Upper lobe of left lung (tissue), 6 donors: Measurements from ENCODE around the gene ST6GALNAC2. TPM values are rescaled to one million over a fixed set of nuclear protein-coding genes. Genes with fewer than 3 reads are reported as not detected.

ENCODE experiments used
- ATAC-seq, 2 donors: fragments of 200-7000 bp; cut with Tn5 transposase; one replicate each; pipeline ENCODE4 v1.9.1; 2022; ENCODE audit warnings: mild to moderate bottlenecking in 2 of 2, moderate library complexity in 2 of 2; ENCODE audit not compliant: low FRiP score in 2 of 2
- DNase-seq, 2 donors: peaks; one replicate each; pipeline ENCODE4 v3.0.0-alpha.2; 2019 to 2020
- H3K27ac ChIP-seq, 4 donors: fragments of 200-600 bp; sonication (generic); one replicate each; pipeline ENCODE4 v1.5.1; 2016 to 2019
- H3K27me3 ChIP-seq, 4 donors: fragments of 200-600 bp; sonication (generic); one replicate each; pipeline ENCODE4 v1.5.1; 2017 to 2019
- H3K36me3 ChIP-seq, 4 donors: fragments of 200-600 bp; sonication (generic); one replicate each; pipeline ENCODE4 v1.5.1; 2016 to 2019
- H3K4me1 ChIP-seq, 4 donors: fragments of 200-600 bp; sonication (generic); one replicate each; pipeline ENCODE4 v1.5.1; 2018 to 2019
- H3K4me3 ChIP-seq, 4 donors: fragments of 200-600 bp; sonication (generic); one replicate each; pipeline ENCODE4 v1.5.1; 2017 to 2019; ENCODE audit warnings: mild to moderate bottlenecking in 2 of 4, moderate library complexity in 1 of 4
- H3K9me3 ChIP-seq, 4 donors: fragments of 200-600 bp; sonication (generic); one replicate each; pipeline ENCODE4 v1.5.1; 2018 to 2019
- EP300 ChIP-seq, 4 donors: sonication (generic); formaldehyde crosslinking; IDR thresholded peaks; one replicate each; pipeline ENCODE4 v1.5.1; 2017; ENCODE audit warnings: antibody characterized with exemption in 4 of 4, control low read depth in 2 of 4
- POLR2A ChIP-seq, 4 donors: fragments of 450-650 bp; IDR thresholded peaks; one replicate each; pipeline ENCODE4 v1.5.1; 2016 to 2017; ENCODE audit warnings: antibody characterized with exemption in 4 of 4, mild to moderate bottlenecking in 2 of 4
- POLR2AphosphoS5 ChIP-seq, 2 donors: sonication (generic); formaldehyde crosslinking; IDR thresholded peaks; one replicate each; pipeline ENCODE4 v1.5.1; 2017; ENCODE audit warnings: antibody characterized with exemption in 2 of 2
- WGBS, 2 donors: methylation state at CpG; one replicate each; pipeline ENCODE4 v1.1.5; 2017 to 2018; 5-methylcytosine and 5-hydroxymethylcytosine counted together
- total RNA-seq, 6 donors: library from RNA; depleted of rRNA in 4 of 6; stranded (reverse); fragments of >200 nt in 4 of 6; gene quantifications; one replicate each; pipeline versions ENCODE4 v1.1.0 to v1.2.1, GENCODE V29; 2016 to 2021
- TF ChIP-seq, protein P1 (sequence below), 6 experiments: fragments of 450-650 bp in 4 of 6; fragments of 200-600 bp in 2 of 6; sonication (generic) in 2 of 6; IDR thresholded peaks; one replicate each; pipeline ENCODE4 v1.5.1; 2016 to 2019; ENCODE audit warnings: antibody characterized with exemption in 6 of 6
- donor health status: DM: no; HTN: no; CAD: no; lungs with moderate emphysema.
- donor health status: DM: no; HTN: yes; CAD: no; lungs with severe emphysema.

Gene ST6GALNAC2
- total RNA-seq, 6 donors from 2014 or later = 24.4 to 63.5 (median 39.8) TPM

DNA sequence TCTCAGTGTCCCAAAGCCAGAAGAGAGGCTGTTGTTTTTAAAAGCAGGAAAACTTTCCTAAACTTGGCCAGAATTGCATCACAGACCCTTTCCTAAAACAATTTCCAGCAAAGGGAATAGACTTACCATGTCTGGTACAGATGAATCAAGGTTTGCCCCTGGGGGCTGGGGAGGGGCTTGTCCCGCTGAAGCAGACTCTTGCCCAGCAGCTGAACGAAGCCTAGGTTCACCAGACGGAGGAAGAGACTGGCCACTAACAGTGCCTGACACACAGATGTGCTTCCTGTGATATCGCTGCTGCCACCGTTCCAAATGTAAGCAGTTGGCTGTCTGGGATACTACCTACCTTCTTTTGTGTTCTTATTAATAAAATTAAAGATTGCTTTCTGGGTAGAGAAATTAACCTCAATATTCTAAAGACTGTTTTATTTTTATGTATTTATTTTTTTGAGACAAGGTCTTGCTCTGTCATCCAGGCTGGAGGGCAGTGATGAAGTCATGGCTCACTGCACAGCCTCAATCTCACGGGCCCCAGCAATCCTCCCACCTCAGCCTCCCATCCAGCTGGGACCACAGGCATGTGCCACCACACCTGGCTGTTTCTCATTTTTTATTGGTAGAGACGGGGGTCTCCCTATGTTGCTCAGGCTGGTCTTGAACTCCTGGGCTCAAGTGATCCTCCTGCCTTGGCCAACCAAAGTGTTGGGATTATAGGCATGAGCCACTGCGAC lies 32.3 kb downstream of the ST6GALNAC2 start:
- DNase-seq (no peak), ATAC-seq (no peak)
- Histone ChIP-seq H3K36me3 (no peaks in the 10 kb centered on the region), H3K27ac (no peak overlapping the region), H3K27me3 (no peaks in the 10 kb centered on the region), H3K4me1 (peaks cover 15 to 37% (median 31%) of the 10 kb centered on the region in 4 donors), H3K9me3 (no peaks in the 10 kb centered on the region), H3K4me3 (no peak overlapping the region)
- TF ChIP-seq POLR2A (IDR thresholded peaks at IDR 0.05) = no peak
- TF ChIP-seq POLR2AphosphoS5 (IDR thresholded peaks at IDR 0.05) = no peak
- TF ChIP-seq, protein P1, sequence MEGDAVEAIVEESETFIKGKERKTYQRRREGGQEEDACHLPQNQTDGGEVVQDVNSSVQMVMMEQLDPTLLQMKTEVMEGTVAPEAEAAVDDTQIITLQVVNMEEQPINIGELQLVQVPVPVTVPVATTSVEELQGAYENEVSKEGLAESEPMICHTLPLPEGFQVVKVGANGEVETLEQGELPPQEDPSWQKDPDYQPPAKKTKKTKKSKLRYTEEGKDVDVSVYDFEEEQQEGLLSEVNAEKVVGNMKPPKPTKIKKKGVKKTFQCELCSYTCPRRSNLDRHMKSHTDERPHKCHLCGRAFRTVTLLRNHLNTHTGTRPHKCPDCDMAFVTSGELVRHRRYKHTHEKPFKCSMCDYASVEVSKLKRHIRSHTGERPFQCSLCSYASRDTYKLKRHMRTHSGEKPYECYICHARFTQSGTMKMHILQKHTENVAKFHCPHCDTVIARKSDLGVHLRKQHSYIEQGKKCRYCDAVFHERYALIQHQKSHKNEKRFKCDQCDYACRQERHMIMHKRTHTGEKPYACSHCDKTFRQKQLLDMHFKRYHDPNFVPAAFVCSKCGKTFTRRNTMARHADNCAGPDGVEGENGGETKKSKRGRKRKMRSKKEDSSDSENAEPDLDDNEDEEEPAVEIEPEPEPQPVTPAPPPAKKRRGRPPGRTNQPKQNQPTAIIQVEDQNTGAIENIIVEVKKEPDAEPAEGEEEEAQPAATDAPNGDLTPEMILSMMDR (IDR thresholded peaks at IDR 0.05) = no peak
- no peak for TF ChIP-seq EP300 (IDR thresholded peaks at IDR 0.05)
- 73% methylated on average over 7 to 8 of the region's 8 CpGs for WGBS, 2 donors

DNA sequence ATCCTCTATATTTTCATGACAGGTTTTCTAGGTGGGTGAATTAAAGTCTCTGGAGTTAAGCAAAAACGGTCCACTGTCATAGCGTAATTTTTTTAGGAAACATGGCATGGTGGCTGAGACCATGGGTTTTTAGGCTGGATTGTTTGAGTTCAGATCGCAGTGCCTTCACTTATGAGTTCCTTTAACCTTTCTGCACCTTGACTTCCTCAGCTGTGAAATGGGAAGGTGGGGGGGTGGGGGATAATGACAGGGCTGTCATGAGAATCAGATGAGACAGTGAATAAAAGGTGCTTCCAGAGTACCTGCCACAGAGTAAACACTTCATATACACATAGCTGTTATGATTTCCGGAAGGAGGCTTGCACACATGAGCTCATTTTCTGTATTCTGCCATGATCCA lies 34.0 kb downstream of the ST6GALNAC2 start:
- no peak for DNase-seq
- Histone ChIP-seq H3K27me3 (no peaks in the 10 kb centered on the region), H3K9me3 (no peaks in the 10 kb centered on the region), H3K27ac (peak overlapping the region; percentile 43 to 79 (median 72)), H3K4me3 (no peak overlapping the region), H3K4me1 (peaks cover 16 to 45% (median 33%) of the 10 kb centered on the region in 4 donors), H3K36me3 (no peaks in the 10 kb centered on the region)
- TF ChIP-seq POLR2A (IDR thresholded peaks at IDR 0.05) = no peak
- no peak for TF ChIP-seq POLR2AphosphoS5 (IDR thresholded peaks at IDR 0.05)
- no peak for TF ChIP-seq EP300 (IDR thresholded peaks at IDR 0.05)
- TF ChIP-seq, protein P1 (IDR thresholded peaks at IDR 0.05) = no peak
- ATAC-seq = no peak
- WGBS, 2 donors = 73 to 80% methylated on average over 4 of the region's 4 CpGs

DNA sequence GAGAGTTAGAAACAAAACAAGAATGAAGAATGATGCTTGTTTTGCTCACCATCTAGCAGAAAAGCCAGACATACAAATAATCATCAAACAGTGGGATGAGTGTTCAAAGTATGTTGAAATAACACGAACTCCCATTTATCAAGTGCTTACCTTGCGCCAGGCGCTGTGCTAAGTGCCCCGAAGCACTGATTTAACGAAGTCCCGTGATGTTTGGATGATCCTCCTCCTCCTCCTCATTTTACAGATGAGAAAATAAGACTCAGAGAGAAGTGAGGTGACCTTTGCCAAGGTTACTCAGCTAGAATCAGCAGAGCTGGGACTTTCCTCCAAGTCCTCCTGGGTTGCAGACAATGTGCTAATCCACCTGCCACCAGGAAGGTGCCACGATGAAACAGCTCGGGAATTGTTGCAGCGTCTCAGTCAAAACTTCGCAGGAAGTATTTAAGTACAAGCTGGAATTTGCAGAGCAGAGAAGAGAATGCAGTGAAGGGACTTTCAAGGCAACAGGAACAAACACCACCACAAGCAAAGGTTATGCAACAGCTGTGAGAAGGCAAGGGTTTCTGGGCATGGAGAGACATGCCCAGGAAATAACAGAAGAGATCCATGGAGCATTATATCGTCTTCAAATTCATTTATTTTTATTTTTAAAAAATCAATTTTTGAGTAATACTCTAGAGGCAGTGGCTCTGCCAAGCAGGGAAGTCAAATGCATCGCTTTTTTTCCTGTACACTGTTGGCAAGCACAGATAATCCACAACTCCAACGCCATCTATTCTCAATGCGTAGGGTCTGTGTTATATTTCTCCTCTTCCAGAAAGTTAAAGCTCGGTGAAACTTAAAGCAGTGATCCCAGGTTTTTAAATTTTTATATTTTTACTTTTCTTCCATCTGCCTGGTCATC lies 34.7 kb downstream of the ST6GALNAC2 start:
- Histone ChIP-seq H3K9me3 (no peaks in the 10 kb centered on the region), H3K4me1 (peaks cover 18 to 46% (median 35%) of the 10 kb centered on the region in 4 donors), H3K27ac (peak overlapping the region; percentile 43 to 79 (median 72)), H3K36me3 (no peaks in the 10 kb centered on the region), H3K27me3 (no peaks in the 10 kb centered on the region), H3K4me3 (peak overlapping the region in 2 of 4 donors; percentile 1 to 17)
- 30 to 43% methylated on average over 15 of the region's 15 CpGs for WGBS, 2 donors
- ATAC-seq (peak; percentile 53 to 66), DNase-seq (peak in 1 of 2 donors; percentile 68)
- peak in 2 of 4 donors; percentile 3 to 48 for TF ChIP-seq EP300 (IDR thresholded peaks at IDR 0.05)
- peak in 1 of 2 donors; percentile 10 for TF ChIP-seq POLR2AphosphoS5 (IDR thresholded peaks at IDR 0.05)
- TF ChIP-seq POLR2A (IDR thresholded peaks at IDR 0.05) = peak in 1 of 4 donors; percentile 35
- TF ChIP-seq, protein P1 (IDR thresholded peaks at IDR 0.05) = no peak

DNA sequence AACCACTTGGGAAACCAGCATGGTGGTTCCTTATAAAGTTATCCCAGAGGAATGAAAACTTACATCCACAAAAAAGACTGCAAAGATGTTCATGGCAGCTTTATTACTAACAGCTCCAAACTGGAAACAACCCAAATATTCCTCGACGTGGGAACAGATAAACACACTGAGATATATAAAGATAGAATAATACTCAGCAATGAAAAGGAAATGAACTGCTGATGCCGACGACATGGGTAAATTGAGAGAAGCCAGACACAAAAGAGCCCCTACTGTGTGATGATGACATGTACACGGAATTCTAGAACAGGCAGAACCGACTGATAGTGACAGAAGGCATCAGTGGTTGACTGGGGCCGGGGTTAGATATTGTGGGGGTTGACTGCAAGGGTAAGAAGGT lies 36.1 kb downstream of the ST6GALNAC2 start:
- WGBS, 2 donors = 77 to 81% methylated on average over 7 of the region's 7 CpGs
- H3K27ac ChIP-seq = no peak overlapping the region
- H3K4me3 ChIP-seq = peak overlapping the region in 1 of 4 donors; percentile 1
- no peak for ATAC-seq
- no peaks in the 10 kb centered on the region for H3K36me3 ChIP-seq
- no peaks in the 10 kb centered on the region for H3K9me3 ChIP-seq
- DNase-seq = no peak
- TF ChIP-seq, protein P1 (IDR thresholded peaks at IDR 0.05) = no peak
- TF ChIP-seq POLR2A (IDR thresholded peaks at IDR 0.05) (no peak), EP300 (IDR thresholded peaks at IDR 0.05) (no peak), POLR2AphosphoS5 (IDR thresholded peaks at IDR 0.05) (no peak)
- H3K4me1 ChIP-seq = peaks cover 30 to 61% (median 49%) of the 10 kb centered on the region in 4 donors
- H3K27me3 ChIP-seq = no peaks in the 10 kb centered on the region
